Keratinocyte (primary cell): Measurements from ENCODE around the gene CHRNB4. TPM values are rescaled to one million over a fixed set of nuclear protein-coding genes. Genes with fewer than 3 reads are reported as not detected.

ENCODE experiments used
- DNase-seq: peaks from one replicate; pipeline ENCODE4 v3.0.0-alpha.2; 2011; ENCODE audit warnings: low read depth, missing footprints, low spot score
- FAIRE-seq: peaks from 2 replicates; lab custom pipeline; 2011; peaks lifted over from hg19 to GRCh38; lab: Jason Lieb, UNC
- H2AFZ ChIP-seq: 2 replicates; pipeline ENCODE4 v1.6.0; 2012; ENCODE audit warnings: low read length, control low read depth, inconsistent platforms; ENCODE audit not compliant: control insufficient read depth
- H3K27ac ChIP-seq: 2 replicates; pipeline ENCODE4 v1.5.1; 2011; ENCODE audit warnings: low read length; ENCODE audit not compliant: control insufficient read depth, insufficient read depth
- H3K27me3 ChIP-seq: 3 replicates; pipeline ENCODE4 v1.6.0; 2011; ENCODE audit warnings: low read length; ENCODE audit not compliant: control insufficient read depth, insufficient read depth; ENCODE audit errors: extremely low read depth
- H3K36me3 ChIP-seq, 2 experiments: 2 replicates in 1 of 2; 3 replicates in 1 of 2; pipeline ENCODE4 v1.5.1; 2011; ENCODE audit warnings: low read length in 2 of 2, mild to moderate bottlenecking in 1 of 2; ENCODE audit not compliant: control insufficient read depth in 2 of 2, insufficient read depth in 2 of 2; ENCODE audit errors: extremely low read depth in 1 of 2
- H3K4me1 ChIP-seq: 3 replicates; pipeline ENCODE4 v1.5.1; 2011; ENCODE audit warnings: low read length; ENCODE audit not compliant: control insufficient read depth, insufficient read depth; ENCODE audit errors: extremely low read depth
- H3K4me2 ChIP-seq: 3 replicates; pipeline ENCODE4 v1.6.0; 2011; ENCODE audit warnings: low read depth, low read length; ENCODE audit not compliant: control insufficient read depth, insufficient read depth; ENCODE audit errors: extremely low read depth
- H3K4me3 ChIP-seq, 3 experiments: fragments of 200-600 bp in 1 of 3; sonication (generic) in 1 of 3; 2 replicates in 2 of 3; 3 replicates in 1 of 3; pipeline ENCODE4 v1.5.1; 2011 to 2016; ENCODE audit warnings: low read length in 3 of 3, mild to moderate bottlenecking in 3 of 3, control low read depth in 2 of 3, inconsistent platforms in 1 of 3, low read depth in 1 of 3, mixed read lengths in 1 of 3, mixed run types in 1 of 3, moderate library complexity in 1 of 3; ENCODE audit not compliant: control insufficient read depth in 2 of 3, insufficient read depth in 2 of 3; ENCODE audit errors: extremely low read depth in 1 of 3
- H3K79me2 ChIP-seq: 2 replicates; pipeline ENCODE4 v1.6.0; 2012; ENCODE audit warnings: low read length; ENCODE audit not compliant: control insufficient read depth, insufficient read depth
- H3K9ac ChIP-seq: 3 replicates; pipeline ENCODE4 v1.6.0; 2011; ENCODE audit warnings: low read length; ENCODE audit not compliant: control insufficient read depth, insufficient read depth; ENCODE audit errors: extremely low read depth
- H3K9me1 ChIP-seq: 3 replicates; pipeline ENCODE4 v1.6.0; 2011; ENCODE audit warnings: low read length; ENCODE audit not compliant: control insufficient read depth, insufficient read depth; ENCODE audit errors: extremely low read depth
- H3K9me3 ChIP-seq: 2 replicates; pipeline ENCODE4 v1.5.1; 2012; ENCODE audit warnings: low read depth, low read length; ENCODE audit not compliant: control insufficient read depth
- H4K20me1 ChIP-seq: 3 replicates; pipeline ENCODE4 v1.6.0; 2011; ENCODE audit warnings: low read length; ENCODE audit not compliant: control insufficient read depth, insufficient read depth; ENCODE audit errors: extremely low read depth
- CTCF ChIP-seq, 3 experiments: IDR thresholded peaks in 1 of 3; conservative IDR thresholded peaks in 1 of 3; optimal IDR thresholded peaks in 1 of 3; 2 replicates in 2 of 3; 3 replicates in 1 of 3; pipeline versions ENCODE3 to v1.5.1; 2011; ENCODE audit warnings: low read length in 3 of 3, mild to moderate bottlenecking in 3 of 3, moderate library complexity in 2 of 3, control low read depth in 1 of 3, inconsistent platforms in 1 of 3; ENCODE audit not compliant: insufficient read depth in 2 of 3; ENCODE audit errors: extremely low read depth in 1 of 3
- EZH2 ChIP-seq: IDR thresholded peaks from one replicate; pipeline ENCODE4 v1.6.1; 2012; ENCODE audit warnings: inconsistent platforms, mild to moderate bottlenecking, low read length, moderate library complexity
- dilution Hi-C: fragments of 300-500 bp; cut with MboI; formaldehyde crosslinking; loops from one replicate; pipeline ENCODE4 v1.7.0; 2020; ENCODE audit warnings: low sequenced_read_pairs; ENCODE audit not compliant: extremely low pct_ligation_motif_present
- polyA plus RNA-seq, 5 experiments: library from polyadenylated mRNA; depleted of rRNA in 3 of 5; stranded (reverse) in 3 of 5; stranded (forward) in 1 of 5; unstranded in 1 of 5; fragments of >200 nt; gene quantifications; 1 replicate in 1 of 5; 2 replicates in 3 of 5; 3 replicates in 1 of 5; pipeline versions ENCODE4 v1.2.1 to v1.2.3, GENCODE V29; 2011 to 2012; ENCODE audit warnings: missing spikeins in 2 of 5, low read depth in 1 of 5, low replicate concordance in 1 of 5

CHRNB4 gene
- polyA plus RNA-seq, 1 donor (not counting 4 experiments of a cell fraction or from before 2014, with no cell fraction given), result 0.04 TPM

DNA sequence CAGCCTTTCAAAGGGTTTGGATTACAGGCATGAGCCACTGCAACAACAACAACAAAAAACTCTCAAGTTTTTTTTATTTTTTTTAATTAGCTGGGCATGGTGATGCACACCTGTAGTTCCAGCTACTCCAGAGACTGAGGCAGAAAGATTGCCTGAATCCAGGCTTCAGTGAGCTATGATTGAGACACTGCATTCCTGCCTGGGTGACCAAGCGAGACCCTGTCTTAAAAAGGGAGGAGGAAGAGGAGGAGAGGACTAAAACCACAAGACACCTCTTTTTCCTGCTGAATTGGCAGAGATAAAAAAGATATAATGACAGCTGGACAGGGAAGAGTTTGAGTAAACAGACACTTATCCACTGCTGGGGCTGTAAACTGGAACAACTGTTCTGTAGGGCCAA lies 22.7 kb upstream of the CHRNB4 start:
- DNase-seq, result no peak
- dilution Hi-C loops, result no loop called here
- Histone ChIP-seq H3K9me3 (no peaks in the 10 kb centered on the region), H3K27me3 (no peaks in the 10 kb centered on the region), H3K4me2 (no peak overlapping the region), H3K27ac (no peak overlapping the region), H3K4me3 (no peak overlapping the region), H4K20me1 (no peaks in the 10 kb centered on the region), H2AFZ (no peak overlapping the region), H3K9ac (no peak overlapping the region), H3K9me1 (no peaks in the 10 kb centered on the region), H3K4me1 (no peaks in the 10 kb centered on the region), H3K36me3 (no peaks in the 10 kb centered on the region), H3K79me2 (no peaks in the 10 kb centered on the region)
- no peak for FAIRE-seq
- TF ChIP-seq CTCF (optimal IDR thresholded peaks at IDR 0.05 in 1 of 3, IDR thresholded peaks at IDR 0.05 in 1 of 3, conservative IDR thresholded peaks at IDR 0.05 in 1 of 3; ENCODE audit: extremely low read depth in 1 of 3, insufficient read depth in 2 of 3, low read length in 3 of 3) (no peak), EZH2 (no peak)

- TF ChIP-seq EZH2 (no peak), CTCF (optimal IDR thresholded peaks at IDR 0.05 in 1 of 3, IDR thresholded peaks at IDR 0.05 in 1 of 3, conservative IDR thresholded peaks at IDR 0.05 in 1 of 3; ENCODE audit: extremely low read depth in 1 of 3, insufficient read depth in 2 of 3, low read length in 3 of 3) (no peak)
- H3K79me2 ChIP-seq, result no peaks in the 10 kb centered on the region
- FAIRE-seq (no peak), DNase-seq (no peak)
- H3K9me3 ChIP-seq, result no peaks in the 10 kb centered on the region
- H2AFZ ChIP-seq, result no peak overlapping the region
- H3K4me2 ChIP-seq, result no peak overlapping the region
- no peaks in the 10 kb centered on the region for H4K20me1 ChIP-seq
- no peaks in the 10 kb centered on the region for H3K27me3 ChIP-seq
- H3K27ac ChIP-seq, result no peak overlapping the region
- H3K9ac ChIP-seq, result no peak overlapping the region
- no peaks in the 10 kb centered on the region for H3K4me1 ChIP-seq
- H3K9me1 ChIP-seq, result no peaks in the 10 kb centered on the region
- H3K36me3 ChIP-seq, result no peaks in the 10 kb centered on the region
- H3K4me3 ChIP-seq, result no peak overlapping the region
- dilution Hi-C loops, result no loop called here
Observed at GRCh38 chr15:78662028-78662427, 21.0 kb upstream of the CHRNB4 start.
